Esophagus muscularis mucosa (tissue), 4 donors: ENCODE results near the gene CCDC85C. TPM values are rescaled to one million over a fixed set of nuclear protein-coding genes. Genes with fewer than 3 reads are reported as not detected.
A peak's percentile ranks its signal among the peaks of the same experiment; 100 is the strongest.

Source experiments
- DNase-seq: peaks from one replicate; pipeline ENCODE4 v3.0.0-alpha.2; 2017; ENCODE audit errors: extremely low spot score
- H3K27ac ChIP-seq, 4 donors: fragments of 200-600 bp; sonication (generic); replicated peaks in 1 of 4; 1 replicate in 3 of 4; 2 replicates in 1 of 4; pipeline ENCODE4 v1.5.1; 2016 to 2019; ENCODE audit warnings: mild to moderate bottlenecking in 1 of 4
- H3K27me3 ChIP-seq, 4 donors: fragments of 200-600 bp; sonication (generic); one replicate each; pipeline versions ENCODE4 v1.5.1 to v1.6.0; 2016 to 2019
- H3K36me3 ChIP-seq, 4 donors: fragments of 200-600 bp; sonication (generic); one replicate each; pipeline ENCODE4 v1.5.1; 2016 to 2019
- H3K4me1 ChIP-seq, 4 donors: fragments of 200-600 bp; sonication (generic); one replicate each; pipeline ENCODE4 v1.5.1; 2016 to 2019
- H3K4me3 ChIP-seq, 4 donors: fragments of 200-600 bp; sonication (generic); 1 replicate in 2 of 4; 2 replicates in 2 of 4; pipeline ENCODE4 v1.5.1; 2016 to 2019; ENCODE audit warnings: mild to moderate bottlenecking in 4 of 4, moderate library complexity in 1 of 4
- H3K9me3 ChIP-seq, 4 donors: fragments of 200-600 bp; sonication (generic); 1 replicate in 3 of 4; 2 replicates in 1 of 4; pipeline ENCODE4 v1.5.1; 2016 to 2019
- CTCF ChIP-seq, 3 experiments: fragments of 200-600 bp in 2 of 3; fragments of 450-650 bp in 1 of 3; sonication (generic) in 2 of 3; IDR thresholded peaks; one replicate each; pipeline ENCODE4 v1.5.1; 2017 to 2019; ENCODE audit warnings: antibody characterized with exemption in 3 of 3, mild to moderate bottlenecking in 2 of 3, moderate library complexity in 1 of 3
- EP300 ChIP-seq: sonication (generic); formaldehyde crosslinking; IDR thresholded peaks from one replicate; pipeline ENCODE4 v1.6.1; 2017; ENCODE audit warnings: antibody characterized with exemption
- POLR2A ChIP-seq: fragments of 450-650 bp; IDR thresholded peaks from one replicate; pipeline ENCODE4 v1.6.1; 2017; ENCODE audit warnings: antibody characterized with exemption, moderate library complexity, mild to moderate bottlenecking, low read depth
- POLR2AphosphoS5 ChIP-seq, 2 donors: sonication (generic); formaldehyde crosslinking; IDR thresholded peaks; one replicate each; pipeline ENCODE4 v1.6.1; 2017; ENCODE audit warnings: antibody characterized with exemption in 2 of 2
- WGBS: methylation state at CpG from one replicate; pipeline ENCODE4 v1.1.5; 2018; 5-methylcytosine and 5-hydroxymethylcytosine counted together
- intact Hi-C: fragments of 100-400 bp; cut with DNase I; formaldehyde crosslinking; loops from one replicate; pipeline ENCODE4 v1.15.1; 2023
- total RNA-seq, 4 donors: library from RNA; depleted of rRNA; stranded (reverse); fragments of >200 nt; gene quantifications; one replicate each; pipeline versions ENCODE4 v1.1.0 to v1.2.1, GENCODE V29; 2016

CCDC85C gene
- total RNA-seq, 4 donors from 2014 or later = 17.9 to 48.7 (median 30.8) TPM

- intact Hi-C loops = no loop called here
- H3K27ac ChIP-seq = peak overlapping the region; percentile 72 to 88 (median 79)
Measured at GRCh38 chr14:99512571-99513182, 91.3 kb downstream of the CCDC85C start.

GRCh38 chr14:99512110-99512449 lies 91.9 kb downstream of the CCDC85C start:
- Histone ChIP-seq H3K4me3 (no peak overlapping the region), H3K27me3 (no peaks in the 10 kb centered on the region), H3K36me3 (peaks cover 24 to 85% (median 76%) of the 10 kb centered on the region in 4 donors), H3K4me1 (peaks cover 7 to 60% (median 31%) of the 10 kb centered on the region in 4 donors), H3K27ac (peak overlapping the region; percentile 72 to 88 (median 79)), H3K9me3 (no peaks in the 10 kb centered on the region)
- TF ChIP-seq CTCF (IDR thresholded peaks at IDR 0.05) (no peak), POLR2A (no peak), POLR2AphosphoS5 (IDR thresholded peaks at IDR 0.05) (no peak), EP300 (no peak)
- WGBS = 59% methylated on average over 10 of the region's 10 CpGs
- DNase-seq = no peak
- intact Hi-C loops = no loop called here

More at GRCh38 chr14:99512571-99513182, 91.3 kb downstream of the CCDC85C start:
- Histone ChIP-seq H3K4me1 (peaks cover 7 to 66% (median 33%) of the 10 kb centered on the region in 4 donors), H3K27me3 (no peaks in the 10 kb centered on the region), H3K4me3 (no peak overlapping the region), H3K9me3 (no peaks in the 10 kb centered on the region), H3K36me3 (peaks cover 18 to 79% (median 70%) of the 10 kb centered on the region in 4 donors)
- no peak for DNase-seq
- 84% methylated on average over 13 of the region's 16 CpGs for WGBS
- TF ChIP-seq CTCF (IDR thresholded peaks at IDR 0.05) (no peak), POLR2A (no peak), EP300 (no peak), POLR2AphosphoS5 (IDR thresholded peaks at IDR 0.05) (no peak)

GRCh38 chr14:99511421-99512109 lies 92.4 kb downstream of the CCDC85C start:
- TF ChIP-seq POLR2AphosphoS5 (IDR thresholded peaks at IDR 0.05) = no peak
- no peak for TF ChIP-seq CTCF (IDR thresholded peaks at IDR 0.05)
- TF ChIP-seq EP300 = no peak
- no peak for TF ChIP-seq POLR2A
- intact Hi-C loops = no loop called here
- no peak overlapping the region for H3K4me3 ChIP-seq
- H3K9me3 ChIP-seq = no peaks in the 10 kb centered on the region
- DNase-seq = no peak
- peaks cover 29 to 91% (median 80%) of the 10 kb centered on the region in 4 donors for H3K36me3 ChIP-seq
- H3K27me3 ChIP-seq = no peaks in the 10 kb centered on the region
- H3K27ac ChIP-seq = peak overlapping the region; percentile 72 to 88 (median 79)
- peaks cover 7 to 55% (median 31%) of the 10 kb centered on the region in 4 donors for H3K4me1 ChIP-seq
- 39% methylated on average over 7 of the region's 12 CpGs for WGBS

- DNase-seq = no peak
- no peaks in the 10 kb centered on the region for H3K9me3 ChIP-seq
- H3K4me3 ChIP-seq = no peak overlapping the region
- H3K27ac ChIP-seq = peak overlapping the region in 3 of 4 donors; percentile 72 to 88 (median 79)
- intact Hi-C loops = no loop called here
- no peaks in the 10 kb centered on the region for H3K27me3 ChIP-seq
- no peak for TF ChIP-seq POLR2AphosphoS5 (IDR thresholded peaks at IDR 0.05)
- peaks cover 37 to 99% (median 82%) of the 10 kb centered on the region in 4 donors for H3K36me3 ChIP-seq
- peaks cover 7 to 50% (median 31%) of the 10 kb centered on the region in 4 donors for H3K4me1 ChIP-seq
- 62% methylated on average over 11 of the region's 15 CpGs for WGBS
Measured at GRCh38 chr14:99510556-99511139, 93.4 kb downstream of the CCDC85C start.
